GM12874 (cell line): ENCODE results near the gene CAMK4.

Experiments used
- CTCF ChIP-seq: IDR thresholded peaks from 2 replicates; pipeline ENCODE4 v1.5.1; 2011; ENCODE audit warnings: low read depth, mild to moderate bottlenecking, control low read depth, low read length, moderate library complexity; ENCODE audit not compliant: insufficient read depth

Gene CAMK4

GRCh38 chr5:111347021-111347420 is 122.8 kb downstream of the CAMK4 start:
- TF ChIP-seq CTCF, result no peak

GRCh38 chr5:111348661-111349329 is 124.6 kb downstream of the CAMK4 start:
- no peak for TF ChIP-seq CTCF

GRCh38 chr5:111349429-111349828 is 125.2 kb downstream of the CAMK4 start:
- no peak for TF ChIP-seq CTCF

GRCh38 chr5:111353035-111353434 is 128.9 kb downstream of the CAMK4 start:
- no peak for TF ChIP-seq CTCF

- TF ChIP-seq CTCF, result no peak
Observed at GRCh38 chr5:111360173-111360572, 136.0 kb downstream of the CAMK4 start.

GRCh38 chr5:111364992-111365391 is 140.8 kb downstream of the CAMK4 start:
- TF ChIP-seq CTCF, result no peak

- no peak for TF ChIP-seq CTCF
Observed at GRCh38 chr5:111366388-111366787, 142.2 kb downstream of the CAMK4 start.
